Mesendoderm (in vitro differentiated cells): ENCODE results near the gene NBR1.
"Not testable (repeated sequence)": the region's sequence is repeated elsewhere in the genome, so short reads cannot be mapped to it uniquely, and the experiment has no call there.

Experiments used
- DNase-seq: peaks from one replicate; pipeline ENCODE4 v3.0.0; 2013
- H2AK5ac ChIP-seq: 2 replicates; pipeline ENCODE4 v1.6.1; 2013; ENCODE audit warnings: low read length, inconsistent platforms
- H2BK120ac ChIP-seq: 2 replicates; pipeline ENCODE4 v1.6.1; 2013; ENCODE audit warnings: low read depth, mild to moderate bottlenecking, low read length, moderate library complexity, mixed read lengths
- H2BK15ac ChIP-seq: replicated peaks from 2 replicates; pipeline ENCODE4 v1.6.1; 2013; ENCODE audit warnings: low read depth, mild to moderate bottlenecking, moderate library complexity
- H2BK5ac ChIP-seq: 2 replicates; pipeline ENCODE4 v1.6.1; 2013; ENCODE audit warnings: low read length, inconsistent platforms
- H3K18ac ChIP-seq: 2 replicates; pipeline ENCODE4 v1.6.1; 2013; ENCODE audit warnings: mild to moderate bottlenecking, low read length, mixed read lengths
- H3K23ac ChIP-seq: one replicate; pipeline ENCODE4 v1.6.1; 2013; ENCODE audit warnings: low read length
- H3K27ac ChIP-seq: 2 replicates; pipeline ENCODE4 v1.5.1; 2013; ENCODE audit warnings: low read depth, mild to moderate bottlenecking, inconsistent platforms, low read length, moderate library complexity
- H3K27me3 ChIP-seq: 2 replicates; pipeline ENCODE4 v1.6.1; 2013; ENCODE audit warnings: low read length, control low read depth, mild to moderate bottlenecking, inconsistent platforms; ENCODE audit not compliant: insufficient read depth, poor library complexity
- H3K36me3 ChIP-seq: 2 replicates; pipeline ENCODE4 v1.6.1; 2013; ENCODE audit warnings: low read length, inconsistent platforms; ENCODE audit not compliant: control insufficient read depth, insufficient read depth
- H3K4ac ChIP-seq: one replicate; pipeline ENCODE4 v1.6.1; 2013; ENCODE audit warnings: low read depth, mild to moderate bottlenecking, low read length, moderate library complexity
- H3K4me1 ChIP-seq: 2 replicates; pipeline ENCODE4 v1.6.1; 2013; ENCODE audit warnings: low read depth, low read length, inconsistent platforms; ENCODE audit not compliant: control insufficient read depth
- H3K4me2 ChIP-seq: 2 replicates; pipeline ENCODE4 v1.6.1; 2013; ENCODE audit warnings: low read length
- H3K4me3 ChIP-seq: 2 replicates; pipeline ENCODE4 v1.5.1; 2013; ENCODE audit warnings: mild to moderate bottlenecking, low read length
- H3K56ac ChIP-seq: one replicate; pipeline ENCODE4 v1.6.1; 2013; ENCODE audit warnings: low read length
- H3K79me1 ChIP-seq: 2 replicates; pipeline ENCODE4 v1.6.1; 2013; ENCODE audit warnings: low read length, inconsistent platforms
- H3K79me2 ChIP-seq: 2 replicates; pipeline ENCODE4 v1.6.1; 2013; ENCODE audit warnings: mild to moderate bottlenecking, low read length; ENCODE audit not compliant: control insufficient read depth, insufficient read depth
- H3K9ac ChIP-seq: 2 replicates; pipeline ENCODE4 v1.6.1; 2013; ENCODE audit warnings: low read length, inconsistent platforms
- H4K5ac ChIP-seq: one replicate; pipeline ENCODE4 v1.6.1; 2013; ENCODE audit warnings: low read length
- H4K8ac ChIP-seq: one replicate; pipeline ENCODE4 v1.6.1; 2013; ENCODE audit warnings: low read depth, mild to moderate bottlenecking, control low read depth, low read length, moderate library complexity
- WGBS: extraction: QIAGEN DNeasy Blood & Tissue Kit; methylation state at CpG from one replicate; pipeline ENCODE4 v1.1.7; 2013; ENCODE audit warnings: low lambda C conversion rate, missing lambda C conversion rate; ENCODE audit not compliant: insufficient coverage; ENCODE audit errors: extremely low coverage; 5-methylcytosine and 5-hydroxymethylcytosine counted together

NBR1 gene

GRCh38 chr17:43151880-43152456, 19.0 kb upstream of the NBR1 start:
- Histone ChIP-seq H3K4me1 (no peaks in the 10 kb centered on the region), H3K4me2 (no peak overlapping the region)
- WGBS = no CpG with 5 or more reads among the region's 3 CpGs

GRCh38 chr17:43153197-43153835, 17.7 kb upstream of the NBR1 start:
- H2BK120ac ChIP-seq, H3K18ac ChIP-seq, H3K79me2 ChIP-seq, H4K8ac ChIP-seq, H2BK15ac ChIP-seq, H3K4me3 ChIP-seq, H3K27me3 ChIP-seq, H3K4ac ChIP-seq, H3K9ac ChIP-seq, H3K56ac ChIP-seq, H3K79me1 ChIP-seq, H2BK5ac ChIP-seq, H3K36me3 ChIP-seq, H3K23ac ChIP-seq, H3K27ac ChIP-seq, H4K5ac ChIP-seq, H3K4me1 ChIP-seq, H2AK5ac ChIP-seq, DNase-seq, H3K4me2 ChIP-seq: not testable (repeated sequence)
- no CpG with 5 or more reads among the region's 3 CpGs for WGBS

More at GRCh38 chr17:43151880-43152456, 19.0 kb upstream of the NBR1 start:
- H2BK15ac ChIP-seq = no peak overlapping the region
- no peak overlapping the region for H2BK5ac ChIP-seq
- H3K36me3 ChIP-seq = no peaks in the 10 kb centered on the region
- H3K9ac ChIP-seq = no peak overlapping the region
- no peaks in the 10 kb centered on the region for H3K27me3 ChIP-seq
- no peak overlapping the region for H2AK5ac ChIP-seq
- H3K27ac ChIP-seq = no peak overlapping the region
- no peak overlapping the region for H3K56ac ChIP-seq
- no peak overlapping the region for H4K5ac ChIP-seq
- no peaks in the 10 kb centered on the region for H3K79me1 ChIP-seq
- no peak overlapping the region for H3K4me3 ChIP-seq
- no peak for DNase-seq
- H3K79me2 ChIP-seq = no peaks in the 10 kb centered on the region
- H4K8ac ChIP-seq = no peak overlapping the region
- H2BK120ac ChIP-seq = no peak overlapping the region
- no peak overlapping the region for H3K18ac ChIP-seq
- H3K23ac ChIP-seq = no peak overlapping the region
- H3K4ac ChIP-seq = no peak overlapping the region

GRCh38 chr17:43155666-43156065, 15.3 kb upstream of the NBR1 start:
- H3K56ac ChIP-seq = no peak overlapping the region
- H4K5ac ChIP-seq = no peak overlapping the region
- no peaks in the 10 kb centered on the region for H3K4me1 ChIP-seq
- no peak overlapping the region for H2BK5ac ChIP-seq
- no peaks in the 10 kb centered on the region for H3K79me1 ChIP-seq
- no peaks in the 10 kb centered on the region for H3K27me3 ChIP-seq
- no CpG with 5 or more reads among the region's 3 CpGs for WGBS
- no peak overlapping the region for H3K4me3 ChIP-seq
- H2BK120ac ChIP-seq = no peak overlapping the region
- no peaks in the 10 kb centered on the region for H3K79me2 ChIP-seq
- no peak for DNase-seq
- no peak overlapping the region for H3K4ac ChIP-seq
- H3K27ac ChIP-seq = no peak overlapping the region
- no peak overlapping the region for H2AK5ac ChIP-seq
- no peaks in the 10 kb centered on the region for H3K36me3 ChIP-seq
- H3K9ac ChIP-seq = no peak overlapping the region
- H2BK15ac ChIP-seq = no peak overlapping the region
- no peak overlapping the region for H3K4me2 ChIP-seq
- no peak overlapping the region for H4K8ac ChIP-seq
- no peak overlapping the region for H3K23ac ChIP-seq
- no peak overlapping the region for H3K18ac ChIP-seq

GRCh38 chr17:43159232-43159631, 11.8 kb upstream of the NBR1 start:
- not testable (repeated sequence) for H3K4me3 ChIP-seq, H4K5ac ChIP-seq, H4K8ac ChIP-seq, H3K23ac ChIP-seq, H3K4ac ChIP-seq, H3K27ac ChIP-seq, H2BK15ac ChIP-seq, H3K9ac ChIP-seq, H3K36me3 ChIP-seq, H3K18ac ChIP-seq, H2BK120ac ChIP-seq, H2BK5ac ChIP-seq, H3K4me1 ChIP-seq, H3K79me2 ChIP-seq, DNase-seq, H3K79me1 ChIP-seq, H2AK5ac ChIP-seq, H3K27me3 ChIP-seq, H3K56ac ChIP-seq, H3K4me2 ChIP-seq
- no CpG with 5 or more reads among the region's 25 CpGs for WGBS

GRCh38 chr17:43159957-43160356, 11.1 kb upstream of the NBR1 start:
- H3K27ac ChIP-seq, H3K79me2 ChIP-seq, H3K9ac ChIP-seq, H4K8ac ChIP-seq, H3K4me2 ChIP-seq, H3K4ac ChIP-seq, H3K36me3 ChIP-seq, H3K4me1 ChIP-seq, H2BK120ac ChIP-seq, H3K4me3 ChIP-seq, H3K79me1 ChIP-seq, DNase-seq, H2BK15ac ChIP-seq, H3K18ac ChIP-seq, H3K56ac ChIP-seq, H3K23ac ChIP-seq, H3K27me3 ChIP-seq, H2BK5ac ChIP-seq, H2AK5ac ChIP-seq, H4K5ac ChIP-seq: not testable (repeated sequence)
- no CpG with 5 or more reads among the region's 8 CpGs for WGBS

- DNase-seq, H2AK5ac ChIP-seq, H2BK15ac ChIP-seq, H3K27ac ChIP-seq, H3K36me3 ChIP-seq, H2BK120ac ChIP-seq, H3K23ac ChIP-seq, H3K79me2 ChIP-seq, H3K27me3 ChIP-seq, H3K4ac ChIP-seq, H4K5ac ChIP-seq, H3K79me1 ChIP-seq, H3K18ac ChIP-seq, H3K9ac ChIP-seq, H3K4me2 ChIP-seq, H3K56ac ChIP-seq, H3K4me1 ChIP-seq, H3K4me3 ChIP-seq, H4K8ac ChIP-seq, H2BK5ac ChIP-seq: not testable (repeated sequence)
These were observed 5.0 kb upstream of the NBR1 start for GRCh38 chr17:43165971-43166370.
